PFSK-1 (cell line): ENCODE measurements around the gene SLC35F1.

Experiments
- FOXP2 ChIP-seq: optimal IDR thresholded peaks from 2 replicates; pipeline ENCODE3; 2011; ENCODE audit warnings: borderline replicate concordance, control low read depth, inconsistent platforms; ENCODE audit not compliant: insufficient read depth; ENCODE audit errors: extremely low read length, extremely low read depth
- POLR2AphosphoS5 ChIP-seq: IDR thresholded peaks from 2 replicates; pipeline ENCODE4 v1.6.1; 2012; ENCODE audit warnings: low read depth, mild to moderate bottlenecking, control low read depth, low read length, moderate library complexity
- SIN3A ChIP-seq: IDR thresholded peaks from 2 replicates; pipeline ENCODE4 v1.6.1; 2012; ENCODE audit warnings: mild to moderate bottlenecking, low read length, moderate library complexity, borderline replicate concordance; ENCODE audit not compliant: insufficient read depth
- TAF1 ChIP-seq: IDR thresholded peaks from 2 replicates; pipeline ENCODE4 v1.6.1; 2012; ENCODE audit warnings: low read length, control low read depth, borderline replicate concordance; ENCODE audit not compliant: insufficient read depth
- TF ChIP-seq, protein P1 (sequence below), 2 experiments: IDR thresholded peaks; 2 replicates each; pipeline versions ENCODE4 v1.6.1 to v1.8.0; 2011 to 2012; ENCODE audit warnings: low read depth in 2 of 2, low read length in 2 of 2, control low read depth in 1 of 2, inconsistent platforms in 1 of 2, mild to moderate bottlenecking in 1 of 2, moderate library complexity in 1 of 2; ENCODE audit not compliant: insufficient read depth in 1 of 2

The SLC35F1 gene

DNA sequence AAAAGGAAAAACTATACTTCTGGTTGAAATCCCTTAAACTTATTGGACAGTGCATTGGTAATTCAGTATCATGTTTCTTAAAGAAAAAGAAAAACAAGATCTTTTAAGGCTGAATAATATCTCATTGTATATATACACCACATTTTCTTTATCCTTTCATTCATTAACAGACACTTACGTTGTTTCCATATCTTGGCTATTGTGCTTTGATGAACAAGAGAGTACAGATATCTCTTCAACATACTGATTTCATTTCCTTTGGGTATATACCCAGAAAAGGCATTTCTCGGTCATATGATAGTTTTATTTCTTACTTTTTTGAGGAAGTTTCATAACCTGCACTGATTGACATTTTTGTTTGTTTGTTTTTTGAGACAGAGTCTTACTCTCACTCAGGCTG, 281.5 kb downstream of the SLC35F1 start:
- no peak for TF ChIP-seq FOXP2
- TF ChIP-seq, protein P1, sequence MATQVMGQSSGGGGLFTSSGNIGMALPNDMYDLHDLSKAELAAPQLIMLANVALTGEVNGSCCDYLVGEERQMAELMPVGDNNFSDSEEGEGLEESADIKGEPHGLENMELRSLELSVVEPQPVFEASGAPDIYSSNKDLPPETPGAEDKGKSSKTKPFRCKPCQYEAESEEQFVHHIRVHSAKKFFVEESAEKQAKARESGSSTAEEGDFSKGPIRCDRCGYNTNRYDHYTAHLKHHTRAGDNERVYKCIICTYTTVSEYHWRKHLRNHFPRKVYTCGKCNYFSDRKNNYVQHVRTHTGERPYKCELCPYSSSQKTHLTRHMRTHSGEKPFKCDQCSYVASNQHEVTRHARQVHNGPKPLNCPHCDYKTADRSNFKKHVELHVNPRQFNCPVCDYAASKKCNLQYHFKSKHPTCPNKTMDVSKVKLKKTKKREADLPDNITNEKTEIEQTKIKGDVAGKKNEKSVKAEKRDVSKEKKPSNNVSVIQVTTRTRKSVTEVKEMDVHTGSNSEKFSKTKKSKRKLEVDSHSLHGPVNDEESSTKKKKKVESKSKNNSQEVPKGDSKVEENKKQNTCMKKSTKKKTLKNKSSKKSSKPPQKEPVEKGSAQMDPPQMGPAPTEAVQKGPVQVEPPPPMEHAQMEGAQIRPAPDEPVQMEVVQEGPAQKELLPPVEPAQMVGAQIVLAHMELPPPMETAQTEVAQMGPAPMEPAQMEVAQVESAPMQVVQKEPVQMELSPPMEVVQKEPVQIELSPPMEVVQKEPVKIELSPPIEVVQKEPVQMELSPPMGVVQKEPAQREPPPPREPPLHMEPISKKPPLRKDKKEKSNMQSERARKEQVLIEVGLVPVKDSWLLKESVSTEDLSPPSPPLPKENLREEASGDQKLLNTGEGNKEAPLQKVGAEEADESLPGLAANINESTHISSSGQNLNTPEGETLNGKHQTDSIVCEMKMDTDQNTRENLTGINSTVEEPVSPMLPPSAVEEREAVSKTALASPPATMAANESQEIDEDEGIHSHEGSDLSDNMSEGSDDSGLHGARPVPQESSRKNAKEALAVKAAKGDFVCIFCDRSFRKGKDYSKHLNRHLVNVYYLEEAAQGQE (IDR thresholded peaks at IDR 0.05; ENCODE audit: insufficient read depth in 1 of 2, low read depth in 2 of 2, low read length in 2 of 2) = no peak
- TF ChIP-seq SIN3A = no peak
- TF ChIP-seq POLR2AphosphoS5 = no peak
- TF ChIP-seq TAF1 = no peak

DNA sequence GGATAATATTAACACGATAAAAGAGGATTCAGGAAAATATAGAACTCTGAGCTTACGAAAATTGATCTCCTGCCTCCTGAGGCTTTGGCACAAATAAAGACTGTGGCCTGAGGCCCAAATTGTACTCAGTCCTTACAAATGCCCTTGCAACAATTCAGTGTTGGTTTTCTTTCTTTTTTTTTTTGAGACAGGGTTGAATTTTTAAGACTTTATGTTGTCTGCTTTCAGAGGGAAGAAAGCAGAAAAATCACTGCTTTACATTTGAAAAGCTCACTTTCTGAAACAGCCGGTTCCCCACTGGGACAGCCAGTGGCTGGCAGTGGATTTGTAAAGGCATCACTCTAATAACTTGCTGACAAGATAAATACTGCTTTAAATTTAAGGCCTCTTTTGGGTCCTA, 290.5 kb downstream of the SLC35F1 start:
- TF ChIP-seq FOXP2 = no peak
- TF ChIP-seq, protein P1 (IDR thresholded peaks at IDR 0.05; ENCODE audit: insufficient read depth in 1 of 2, low read depth in 2 of 2, low read length in 2 of 2) = no peak
- no peak for TF ChIP-seq POLR2AphosphoS5
- TF ChIP-seq TAF1 = no peak
- TF ChIP-seq SIN3A = no peak

- TF ChIP-seq POLR2AphosphoS5 = no peak
- no peak for TF ChIP-seq FOXP2
- no peak for TF ChIP-seq TAF1
- no peak for TF ChIP-seq SIN3A
- TF ChIP-seq, protein P1 (IDR thresholded peaks at IDR 0.05; ENCODE audit: insufficient read depth in 1 of 2, low read depth in 2 of 2, low read length in 2 of 2) = no peak
These were observed 291.7 kb downstream of the SLC35F1 start for GRCh38 chr6:118198746-118199145.

- no peak for TF ChIP-seq FOXP2
These were observed 293.1 kb downstream of the SLC35F1 start for GRCh38 chr6:118200160-118200559.

DNA sequence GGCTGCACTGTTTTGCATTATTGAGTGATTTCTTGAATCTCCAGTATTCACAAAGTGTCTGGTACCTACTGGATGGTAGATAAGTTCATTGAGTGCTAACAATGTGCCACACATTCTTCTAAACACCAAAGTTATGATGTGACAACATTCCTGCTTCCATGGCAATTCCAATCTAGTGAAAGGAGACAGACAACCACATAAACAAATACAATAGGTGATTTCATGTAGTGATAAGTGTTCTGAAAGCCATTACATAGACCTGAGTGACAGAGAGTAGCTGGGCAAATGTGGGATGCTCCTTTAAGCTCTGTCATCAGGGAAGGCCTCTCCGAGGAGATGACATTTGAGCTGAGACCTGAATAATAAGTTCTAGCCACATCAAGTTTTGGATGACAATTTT, 295.5 kb downstream of the SLC35F1 start:
- TF ChIP-seq SIN3A = no peak

- no peak for TF ChIP-seq POLR2AphosphoS5
- TF ChIP-seq FOXP2 = no peak
- TF ChIP-seq, protein P1 (IDR thresholded peaks at IDR 0.05; ENCODE audit: insufficient read depth in 1 of 2, low read depth in 2 of 2, low read length in 2 of 2) = no peak
- no peak for TF ChIP-seq SIN3A
- no peak for TF ChIP-seq TAF1
These were observed 296.5 kb downstream of the SLC35F1 start for GRCh38 chr6:118203545-118203944.
